Endothelial cell of umbilical vein (primary cell): Measurements from ENCODE around the gene SMIM8. TPM values are rescaled to one million over a fixed set of nuclear protein-coding genes. Genes with fewer than 3 reads are reported as not detected.

Source experiments
- BruUV-seq: library from RNA; stranded (reverse); fragments of 400-500 nt; replicated peaks from 2 replicates; lab custom pipeline; 2021; lab: Mats Ljungman, UMichigan
- CTCF ChIA-PET: fragments of 300-600, 350-600 bp; sonication (Branson Sonifier 250); formaldehyde crosslinking; loops from one replicate; lab custom pipeline; 2021; ENCODE audit warnings: antibody characterized with exemption, inconsistent platforms; lab: Charles Lee
- POLR2A ChIA-PET: fragments of 300-600, 350-600 bp; sonication (Branson Sonifier 250); formaldehyde crosslinking; loops from one replicate; lab custom pipeline; 2021; ENCODE audit warnings: antibody characterized with exemption, inconsistent platforms; lab: Charles Lee
- DNase-seq: peaks from one replicate; pipeline ENCODE4 v3.0.0-alpha.2; 2011; ENCODE audit warnings: low read depth, low spot score
- FAIRE-seq: peaks from 2 replicates; lab custom pipeline; 2011; peaks lifted over from hg19 to GRCh38; lab: Jason Lieb, UNC
- H2AFZ ChIP-seq: 2 replicates; pipeline ENCODE4 v1.6.0; 2012; ENCODE audit warnings: low read depth, low read length, control low read depth, inconsistent platforms
- H3K27ac ChIP-seq: 2 replicates; pipeline ENCODE4 v1.5.1; 2011; ENCODE audit warnings: low read depth, mild to moderate bottlenecking, control low read depth, low read length, moderate library complexity; ENCODE audit not compliant: insufficient read depth
- H3K27me3 ChIP-seq, 2 experiments: 2 replicates each; pipeline versions ENCODE4 v1.6.0 to v1.6.1; 2011; ENCODE audit warnings: low read length in 2 of 2, mixed read lengths in 1 of 2; ENCODE audit not compliant: control insufficient read depth in 2 of 2, insufficient read depth in 2 of 2
- H3K36me3 ChIP-seq, 2 experiments: 2 replicates in 1 of 2; 3 replicates in 1 of 2; pipeline ENCODE4 v1.5.1; 2011; ENCODE audit warnings: low read length in 2 of 2, mild to moderate bottlenecking in 1 of 2, moderate library complexity in 1 of 2; ENCODE audit not compliant: control insufficient read depth in 2 of 2, insufficient read depth in 2 of 2; ENCODE audit errors: extremely low read depth in 1 of 2
- H3K4me1 ChIP-seq: 3 replicates; pipeline ENCODE4 v1.5.1; 2011; ENCODE audit warnings: mild to moderate bottlenecking, low read length; ENCODE audit not compliant: control insufficient read depth, insufficient read depth; ENCODE audit errors: extremely low read depth
- H3K4me2 ChIP-seq: 2 replicates; pipeline ENCODE4 v1.6.1; 2011; ENCODE audit warnings: low read length, control low read depth, mixed read lengths; ENCODE audit not compliant: insufficient read depth
- H3K4me3 ChIP-seq, 3 experiments: fragments of 200-600 bp in 1 of 3; sonication (generic), shearing (Covaris generic) in 1 of 3; replicated peaks in 1 of 3; 2 replicates each; pipeline ENCODE4 v1.5.1; 2011 to 2016; ENCODE audit warnings: control low read depth in 3 of 3, low read length in 3 of 3, mild to moderate bottlenecking in 2 of 3, inconsistent platforms in 1 of 3, low read depth in 1 of 3, moderate library complexity in 1 of 3; ENCODE audit not compliant: insufficient read depth in 1 of 3
- H3K79me2 ChIP-seq: 2 replicates; pipeline ENCODE4 v1.6.0; 2012; ENCODE audit warnings: low read length, inconsistent platforms; ENCODE audit not compliant: control insufficient read depth, insufficient read depth
- H3K9ac ChIP-seq: replicated peaks from 2 replicates; pipeline ENCODE3; 2011; ENCODE audit warnings: low read length, control low read depth; ENCODE audit not compliant: insufficient read depth; ENCODE audit errors: extremely low read depth
- H3K9me1 ChIP-seq: replicated peaks from 3 replicates; pipeline ENCODE4 v1.6.0; 2011; ENCODE audit warnings: mild to moderate bottlenecking, low read length; ENCODE audit not compliant: control insufficient read depth, insufficient read depth; ENCODE audit errors: extremely low read depth
- H3K9me3 ChIP-seq: replicated peaks from 2 replicates; pipeline ENCODE4 v1.5.1; 2012; ENCODE audit warnings: low read length, inconsistent platforms; ENCODE audit not compliant: control insufficient read depth, insufficient read depth
- H4K20me1 ChIP-seq: replicated peaks from 2 replicates; pipeline ENCODE3; 2011; ENCODE audit warnings: mild to moderate bottlenecking, low read length; ENCODE audit not compliant: control insufficient read depth, insufficient read depth; ENCODE audit errors: extremely low read depth
- EZH2 ChIP-seq: IDR thresholded peaks from 2 replicates; pipeline ENCODE4 v1.6.1; 2012; ENCODE audit warnings: borderline replicate concordance, low read depth, mild to moderate bottlenecking, moderate library complexity, low read length, inconsistent platforms; ENCODE audit not compliant: severe bottlenecking
- FOS ChIP-seq: IDR thresholded peaks from 2 replicates; pipeline ENCODE4 v1.6.1; 2011; ENCODE audit warnings: mild to moderate bottlenecking, low read length, moderate library complexity, borderline replicate concordance; ENCODE audit not compliant: insufficient read depth
- GATA2 ChIP-seq: IDR thresholded peaks from 2 replicates; pipeline ENCODE4 v1.7.0; 2011; ENCODE audit warnings: low read depth, mild to moderate bottlenecking, moderate library complexity, mixed read lengths, low read length; ENCODE audit not compliant: insufficient read length, insufficient read depth
- JUN ChIP-seq: IDR thresholded peaks from 2 replicates; pipeline ENCODE4 v1.6.1; 2011; ENCODE audit warnings: borderline replicate concordance, low read depth; ENCODE audit not compliant: insufficient read length, insufficient read depth
- MAX ChIP-seq: IDR thresholded peaks from 2 replicates; pipeline ENCODE4 v1.6.1; 2011; ENCODE audit not compliant: insufficient read depth, insufficient read length
- MYC ChIP-seq: IDR thresholded peaks from one replicate; pipeline ENCODE4 v1.6.1; 2011; ENCODE audit warnings: mild to moderate bottlenecking, low read depth, low read length
- POLR2A ChIP-seq: IDR thresholded peaks from 2 replicates; pipeline ENCODE4 v1.6.1; 2012; ENCODE audit warnings: low read depth, mild to moderate bottlenecking, control low read depth, low read length
- POLR2AphosphoS5 ChIP-seq: IDR thresholded peaks from 2 replicates; pipeline ENCODE4 v1.6.1; 2012; ENCODE audit warnings: low read depth, mild to moderate bottlenecking, control low read depth, low read length, moderate library complexity; ENCODE audit not compliant: insufficient read depth
- dilution Hi-C: fragments of 300-500 bp; cut with MboI; formaldehyde crosslinking; loops from one replicate; pipeline ENCODE4 v1.15.0; 2019; ENCODE audit warnings: low sequenced_read_pairs; ENCODE audit not compliant: extremely low pct_ligation_motif_present
- intact Hi-C: fragments of 100-400 bp; cut with micrococcal nuclease; formaldehyde crosslinking; loops from one replicate; pipeline ENCODE4 v1.10.0; 2022
- polyA plus RNA-seq, 4 experiments: library from polyadenylated mRNA; depleted of rRNA in 3 of 4; stranded (reverse) in 3 of 4; unstranded in 1 of 4; fragments of >200 nt; gene quantifications; 2 replicates each; pipeline versions ENCODE4 v1.2.1 to v1.2.3, GENCODE V29; 2011 to 2012; ENCODE audit warnings: missing spikeins in 1 of 4
- total RNA-seq: library from RNA; stranded (reverse); gene quantifications from 2 replicates; pipeline ENCODE4 v1.2.3, GENCODE V29; 2021
- TF ChIP-seq, protein P1 (sequence below), 2 donors: IDR thresholded peaks; 1 replicate in 1 of 2; 2 replicates in 1 of 2; pipeline ENCODE4 v1.5.1; 2011; ENCODE audit warnings: low read length in 2 of 2, mild to moderate bottlenecking in 2 of 2, moderate library complexity in 2 of 2, control low read depth in 1 of 2, inconsistent platforms in 1 of 2, low read depth in 1 of 2; ENCODE audit not compliant: insufficient read depth in 1 of 2; ENCODE audit errors: extremely low read depth in 1 of 2

Gene SMIM8
- total and polyA plus RNA-seq, 2 donors (not counting 3 experiments of a cell fraction or from before 2014, with no cell fraction given) = 2.0 to 8.4 TPM

DNA sequence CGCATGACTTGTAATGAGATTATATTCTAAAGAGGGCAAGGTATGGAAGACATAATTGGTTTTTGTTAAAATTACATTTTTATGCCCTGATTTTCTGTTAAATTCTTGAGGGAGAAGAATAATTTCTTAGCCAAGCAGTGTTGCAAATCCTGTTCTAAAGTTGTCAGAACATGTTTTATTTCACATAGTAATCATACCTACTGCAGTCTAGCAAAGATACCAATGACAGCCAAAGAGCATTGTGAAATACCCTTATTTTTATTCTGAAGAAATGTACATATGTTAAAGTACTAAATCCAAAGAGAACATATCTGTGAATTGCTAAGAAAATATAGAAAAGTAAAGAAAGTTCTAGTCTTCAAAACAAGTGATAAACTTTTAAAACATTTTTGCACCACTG lies 39.6 kb upstream of the SMIM8 start:
- H3K4me1 ChIP-seq = no peaks in the 10 kb centered on the region
- DNase-seq (no peak), FAIRE-seq (no peak)
- no peak overlapping the region for H3K4me3 ChIP-seq
- no peaks in the 10 kb centered on the region for H3K9me3 ChIP-seq
- H3K36me3 ChIP-seq = no peaks in the 10 kb centered on the region
- no peak overlapping the region for H3K4me2 ChIP-seq
- H3K9me1 ChIP-seq = no peaks in the 10 kb centered on the region
- no peak overlapping the region for H3K9ac ChIP-seq
- TF ChIP-seq MYC (no peak), MAX (no peak), GATA2 (no peak), JUN (no peak), EZH2 (no peak), POLR2A (no peak), FOS (no peak), POLR2AphosphoS5 (no peak)
- TF ChIP-seq, protein P1, sequence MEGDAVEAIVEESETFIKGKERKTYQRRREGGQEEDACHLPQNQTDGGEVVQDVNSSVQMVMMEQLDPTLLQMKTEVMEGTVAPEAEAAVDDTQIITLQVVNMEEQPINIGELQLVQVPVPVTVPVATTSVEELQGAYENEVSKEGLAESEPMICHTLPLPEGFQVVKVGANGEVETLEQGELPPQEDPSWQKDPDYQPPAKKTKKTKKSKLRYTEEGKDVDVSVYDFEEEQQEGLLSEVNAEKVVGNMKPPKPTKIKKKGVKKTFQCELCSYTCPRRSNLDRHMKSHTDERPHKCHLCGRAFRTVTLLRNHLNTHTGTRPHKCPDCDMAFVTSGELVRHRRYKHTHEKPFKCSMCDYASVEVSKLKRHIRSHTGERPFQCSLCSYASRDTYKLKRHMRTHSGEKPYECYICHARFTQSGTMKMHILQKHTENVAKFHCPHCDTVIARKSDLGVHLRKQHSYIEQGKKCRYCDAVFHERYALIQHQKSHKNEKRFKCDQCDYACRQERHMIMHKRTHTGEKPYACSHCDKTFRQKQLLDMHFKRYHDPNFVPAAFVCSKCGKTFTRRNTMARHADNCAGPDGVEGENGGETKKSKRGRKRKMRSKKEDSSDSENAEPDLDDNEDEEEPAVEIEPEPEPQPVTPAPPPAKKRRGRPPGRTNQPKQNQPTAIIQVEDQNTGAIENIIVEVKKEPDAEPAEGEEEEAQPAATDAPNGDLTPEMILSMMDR (IDR thresholded peaks at IDR 0.05; ENCODE audit: extremely low read depth in 1 of 2, insufficient read depth in 1 of 2, low read depth in 1 of 2, low read length in 2 of 2) = no peak
- CTCF ChIA-PET = no interaction called here
- no peaks in the 10 kb centered on the region for H3K79me2 ChIP-seq
- dilution Hi-C loops = no loop called here
- peaks cover 4 to 7% of the 10 kb centered on the region in 2 experiments for H3K27me3 ChIP-seq
- no peak overlapping the region for H3K27ac ChIP-seq
- intact Hi-C loops = no loop called here
- no peak overlapping the region for H2AFZ ChIP-seq
- no peaks in the 10 kb centered on the region for H4K20me1 ChIP-seq
- POLR2A ChIA-PET = no interaction called here
- BruUV-seq = no TSS peak
